IMR-90 (cell line): ENCODE measurements around the gene MYH13. TPM values are rescaled to one million over a fixed set of nuclear protein-coding genes. Genes with fewer than 3 reads are reported as not detected.

Source experiments
- ATAC-seq: fragments of 200-7000 bp; cut with Tn5 transposase; 2 replicates; pipeline ENCODE4 v1.9.1; 2020; ENCODE audit warnings: low read depth, mild to moderate bottlenecking, moderate library complexity
- BruUV-seq: library from RNA; stranded (reverse); fragments of 400-500 nt; replicated peaks from 2 replicates; lab custom pipeline; 2021; lab: Mats Ljungman, UMichigan
- CTCF ChIA-PET: fragments of 300-600 bp; formaldehyde crosslinking; extraction: SDS; loops from one replicate; lab custom pipeline; 2021; ENCODE audit warnings: antibody characterized with exemption; lab: Yijun Ruan, JAX
- POLR2A ChIA-PET: fragments of 300-600 bp; sonication (Branson Sonifier 250); formaldehyde crosslinking; loops from one replicate; lab custom pipeline; 2022; ENCODE audit warnings: antibody characterized with exemption; ENCODE audit not compliant: unreplicated experiment; lab: Charles Lee
- DNase-seq: peaks from one replicate; pipeline ENCODE4 v3.0.0; 2013
- H2AFZ ChIP-seq: replicated peaks from 2 replicates; pipeline ENCODE3; 2013; ENCODE audit warnings: low read length, mild to moderate bottlenecking; ENCODE audit not compliant: poor library complexity
- H2AK5ac ChIP-seq: 2 replicates; pipeline ENCODE4 v1.6.1; 2013; ENCODE audit warnings: low read depth, low read length, inconsistent platforms
- H2AK9ac ChIP-seq: replicated peaks from 2 replicates; pipeline ENCODE3; 2013; ENCODE audit warnings: mild to moderate bottlenecking, low read depth, low read length, moderate library complexity; ENCODE audit not compliant: poor library complexity
- H2BK120ac ChIP-seq: 2 replicates; pipeline ENCODE4 v1.6.1; 2013; ENCODE audit warnings: low read depth, low read length, inconsistent platforms
- H2BK15ac ChIP-seq: 3 replicates; pipeline ENCODE4 v1.6.1; 2013; ENCODE audit warnings: low read depth, low read length, inconsistent platforms
- H2BK20ac ChIP-seq: 2 replicates; pipeline ENCODE4 v1.6.1; 2013; ENCODE audit warnings: low read depth, mild to moderate bottlenecking, inconsistent platforms, low read length, moderate library complexity
- H2BK5ac ChIP-seq: 2 replicates; pipeline ENCODE4 v1.6.1; 2013; ENCODE audit warnings: mild to moderate bottlenecking, low read depth, low read length, inconsistent platforms; ENCODE audit not compliant: poor library complexity, severe bottlenecking
- H3K14ac ChIP-seq: replicated peaks from 2 replicates; pipeline ENCODE4 v1.6.1; 2013; ENCODE audit warnings: low read depth, low read length, inconsistent platforms
- H3K18ac ChIP-seq: 2 replicates; pipeline ENCODE4 v1.6.1; 2013; ENCODE audit warnings: low read depth, low read length, control low read depth
- H3K23ac ChIP-seq: 2 replicates; pipeline ENCODE4 v1.6.1; 2013; ENCODE audit warnings: low read depth, low read length, inconsistent platforms
- H3K27ac ChIP-seq: 2 replicates; pipeline ENCODE4 v1.5.1; 2013; ENCODE audit warnings: mild to moderate bottlenecking, control low read depth, low read length; ENCODE audit not compliant: insufficient read depth
- H3K27me3 ChIP-seq: 2 replicates; pipeline ENCODE4 v1.6.1; 2013; ENCODE audit warnings: low read length; ENCODE audit not compliant: control insufficient read depth, insufficient read depth
- H3K36me3 ChIP-seq: 2 replicates; pipeline ENCODE4 v1.6.1; 2013; ENCODE audit warnings: low read length, mixed read lengths; ENCODE audit not compliant: control insufficient read depth, insufficient read depth
- H3K4ac ChIP-seq: 2 replicates; pipeline ENCODE4 v1.6.1; 2013; ENCODE audit warnings: low read depth, low read length, inconsistent platforms
- H3K4me1 ChIP-seq: 2 replicates; pipeline ENCODE4 v1.6.1; 2013; ENCODE audit warnings: low read length, mixed read lengths; ENCODE audit not compliant: control insufficient read depth, insufficient read depth
- H3K4me2 ChIP-seq: 2 replicates; pipeline ENCODE4 v1.6.1; 2013; ENCODE audit warnings: low read depth, mild to moderate bottlenecking, control low read depth, low read length, moderate library complexity
- H3K4me3 ChIP-seq: 2 replicates; pipeline ENCODE4 v1.5.1; 2013; ENCODE audit warnings: low read depth, mild to moderate bottlenecking, control low read depth, low read length, moderate library complexity; ENCODE audit not compliant: insufficient read depth
- H3K56ac ChIP-seq: 2 replicates; pipeline ENCODE4 v1.6.1; 2013; ENCODE audit warnings: low read length, inconsistent platforms; ENCODE audit not compliant: insufficient read depth; ENCODE audit errors: extremely low read depth
- H3K79me1 ChIP-seq, 2 experiments: 2 replicates each; pipeline ENCODE4 v1.6.1; 2013; ENCODE audit warnings: low read length in 2 of 2, inconsistent platforms in 1 of 2, low read depth in 1 of 2
- H3K9ac ChIP-seq: 2 replicates; pipeline ENCODE4 v1.6.1; 2013; ENCODE audit warnings: low read depth, low read length, control low read depth
- H3K9me1 ChIP-seq: 2 replicates; pipeline ENCODE4 v1.6.1; 2013; ENCODE audit warnings: low read length, inconsistent platforms; ENCODE audit not compliant: insufficient read depth
- H3K9me3 ChIP-seq: 2 replicates; pipeline ENCODE4 v1.6.1; 2013; ENCODE audit warnings: low read length; ENCODE audit not compliant: control insufficient read depth, insufficient read depth
- H4K20me1 ChIP-seq: 2 replicates; pipeline ENCODE4 v1.6.1; 2013; ENCODE audit warnings: low read length, inconsistent platforms; ENCODE audit not compliant: insufficient read depth
- H4K5ac ChIP-seq: 2 replicates; pipeline ENCODE4 v1.6.1; 2013; ENCODE audit warnings: mild to moderate bottlenecking, low read depth, low read length, control low read depth
- H4K8ac ChIP-seq, 2 experiments: 2 replicates each; pipeline ENCODE4 v1.6.1; 2013; ENCODE audit warnings: low read depth in 2 of 2, low read length in 2 of 2, control low read depth in 1 of 2, inconsistent platforms in 1 of 2
- H4K91ac ChIP-seq: 2 replicates; pipeline ENCODE4 v1.6.1; 2013; ENCODE audit warnings: low read depth, low read length, inconsistent platforms; ENCODE audit not compliant: insufficient read depth
- BHLHE40 ChIP-seq: fragments of 150-350 bp; IDR thresholded peaks from 2 replicates; pipeline ENCODE4 v1.6.1; 2016; ENCODE audit warnings: mild to moderate bottlenecking, low read depth, low read length
- CEBPB ChIP-seq: IDR thresholded peaks from 2 replicates; pipeline ENCODE4 v1.6.1; 2012; ENCODE audit warnings: low read depth, low read length, improper control_type of control experiment
- CTCF ChIP-seq: conservative IDR thresholded peaks from 2 replicates; pipeline ENCODE4 v1.5.1; 2012; ENCODE audit warnings: mild to moderate bottlenecking, low read depth, low read length, improper control_type of control experiment
- ELK1 ChIP-seq: fragments of 150-350 bp; IDR thresholded peaks from 2 replicates; pipeline ENCODE4 v1.6.1; 2016; ENCODE audit warnings: low read depth, mild to moderate bottlenecking, low read length, moderate library complexity, borderline replicate concordance
- FOS ChIP-seq: fragments of 150-350 bp; IDR thresholded peaks from 2 replicates; pipeline ENCODE4 v1.6.1; 2016; ENCODE audit warnings: low read depth, low read length
- MAFK ChIP-seq: IDR thresholded peaks from 2 replicates; pipeline ENCODE4 v1.6.1; 2012; ENCODE audit warnings: low read depth, low read length, improper control_type of control experiment
- MAZ ChIP-seq: IDR thresholded peaks from 2 replicates; pipeline ENCODE4 v1.6.1; 2012; ENCODE audit warnings: low read depth, mild to moderate bottlenecking, low read length, improper control_type of control experiment, moderate library complexity, borderline replicate concordance
- MXI1 ChIP-seq: IDR thresholded peaks from 2 replicates; pipeline ENCODE4 v1.6.1; 2012; ENCODE audit warnings: low read depth, mild to moderate bottlenecking, low read length, moderate library complexity, borderline replicate concordance
- NFE2L2 ChIP-seq: fragments of 150-350 bp; IDR thresholded peaks from 2 replicates; pipeline ENCODE4 v1.6.1; 2016; ENCODE audit warnings: low read depth, mild to moderate bottlenecking, low read length
- POLR2A ChIP-seq: IDR thresholded peaks from 2 replicates; pipeline ENCODE4 v1.6.1; 2012; ENCODE audit warnings: mild to moderate bottlenecking, low read depth, low read length
- RAD21 ChIP-seq: IDR thresholded peaks from 2 replicates; pipeline ENCODE4 v1.6.1; 2012; ENCODE audit warnings: low read length, improper control_type of control experiment
- RCOR1 ChIP-seq: IDR thresholded peaks from 2 replicates; pipeline ENCODE4 v1.6.1; 2012; ENCODE audit warnings: mild to moderate bottlenecking, low read length, improper control_type of control experiment; ENCODE audit not compliant: insufficient replicate concordance
- SMC3 ChIP-seq: fragments of 150-350 bp; IDR thresholded peaks from 2 replicates; pipeline ENCODE4 v1.6.1; 2016; ENCODE audit warnings: low read depth, mild to moderate bottlenecking, antibody characterized with exemption, low read length, moderate library complexity
- USF2 ChIP-seq: fragments of 150-350 bp; IDR thresholded peaks from 2 replicates; pipeline ENCODE4 v1.6.1; 2017; ENCODE audit warnings: mild to moderate bottlenecking, antibody characterized with exemption, low read length, low read depth
- WGBS, 2 experiments: methylation state at CpG; one replicate each; pipeline versions ENCODE4 v1.1.5 to v1.1.7; 2013; ENCODE audit warnings: missing lambda C conversion rate in 2 of 2; ENCODE audit not compliant: insufficient read length in 1 of 2; ENCODE audit errors: extremely low coverage in 2 of 2; 5-methylcytosine and 5-hydroxymethylcytosine counted together
- dilution Hi-C: fragments of 300-500 bp; cut with HindIII; formaldehyde crosslinking; loops from one replicate; pipeline ENCODE4 v1.14.3; 2018; ENCODE audit warnings: low sequenced_read_pairs; ENCODE audit not compliant: unreplicated experiment
- in situ Hi-C: fragments of 300-500 bp; cut with MboI; formaldehyde crosslinking; loops from 3 replicates; pipeline ENCODE4 v1.14.3; 2019; ENCODE audit warnings: low sequenced_read_pairs, inconsistent platforms, mixed read lengths
- intact Hi-C: fragments of 100-400 bp; cut with micrococcal nuclease; formaldehyde crosslinking; loops from 2 replicates; pipeline ENCODE4 v1.10.0; 2022
- polyA plus RNA-seq, 3 experiments: library from polyadenylated mRNA; depleted of rRNA; stranded (reverse); fragments of >200 nt; gene quantifications; 2 replicates each; pipeline ENCODE4 v1.2.3, GENCODE V29; 2012; ENCODE audit warnings: low replicate concordance in 1 of 3
- total RNA-seq: library from RNA; depleted of rRNA; stranded (reverse); fragments of >200 nt; gene quantifications from 2 replicates; pipeline ENCODE4 v1.2.3, GENCODE V29; 2012

The MYH13 gene
- total and polyA plus RNA-seq, 2 of the 4 experiments (the other 2 are of a cell fraction), result not detected

DNA sequence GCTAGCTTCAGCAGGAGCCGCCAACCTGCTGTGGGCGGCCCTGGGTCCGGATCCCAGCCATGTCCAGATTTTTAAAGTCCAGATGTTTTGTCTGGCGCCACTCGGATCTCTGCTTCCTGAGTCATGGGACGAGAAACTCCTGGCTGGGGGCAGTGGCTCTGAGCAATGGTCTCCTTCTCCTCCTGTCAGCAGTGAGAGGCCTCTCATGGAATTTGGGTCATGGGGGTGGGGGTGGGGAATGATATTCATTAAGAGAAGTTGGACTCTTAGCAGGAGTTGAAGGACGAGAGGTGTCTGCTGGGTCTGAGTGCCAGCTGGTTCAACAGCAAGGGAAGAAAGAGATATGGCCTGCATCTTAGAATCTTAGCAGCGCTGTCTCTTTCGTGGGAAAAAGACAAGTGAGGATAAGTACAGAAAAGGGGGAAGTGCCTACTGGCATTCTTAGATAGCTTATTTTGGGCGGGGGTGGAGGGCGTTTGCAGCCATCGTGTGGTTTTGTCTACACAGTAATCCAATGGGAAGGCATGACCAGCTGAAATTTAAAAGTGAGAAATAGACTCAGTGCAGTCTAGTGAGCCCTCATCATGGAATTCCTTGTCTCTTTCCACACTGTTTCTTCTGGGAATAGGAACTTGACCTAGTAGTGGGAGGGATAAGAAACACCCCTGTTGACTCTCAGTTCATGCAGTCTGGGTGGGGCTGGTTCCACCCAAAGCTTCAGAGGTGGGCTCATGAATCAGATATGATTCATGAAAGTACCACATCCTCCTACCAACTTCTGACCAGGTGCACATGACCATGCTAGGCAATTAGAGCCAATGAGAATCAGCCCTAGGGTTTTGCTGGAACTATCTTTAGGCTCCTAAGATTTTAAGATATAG lies 80.5 kb downstream of the MYH13 start:
- 29% methylated on average over 6 of the region's 12 CpGs; no CpG with 5 or more reads in 1 of the 2 experiments for WGBS, 2 experiments
- H2AK9ac ChIP-seq, result no peak overlapping the region
- DNase-seq (peak; percentile 26), ATAC-seq (peak; percentile 40)
- H3K4me2 ChIP-seq, result no peak overlapping the region; the same call in 1 of the 2 replicates
- ChIA-PET POLR2A (interaction anchor here (0.5 kb wide), 1 partner anchor 46 kb away, joined by 4 read pairs; no protein-coding TSS in a partner anchor), CTCF (interaction anchor here (0.7 kb wide), 1 partner anchor 27 kb away, joined by 3 read pairs; no protein-coding TSS in a partner anchor)
- no peaks in the 10 kb centered on the region for H3K9me3 ChIP-seq
- H3K4me3 ChIP-seq, result no peak overlapping the region
- dilution Hi-C loops (no loop called here), in situ Hi-C loops (no loop called here), intact Hi-C loops (loop anchor here (5.0 to 10.0 kb wide), 2 partner anchors 323 to 325 kb away; no protein-coding TSS in a partner anchor)
- no peaks in the 10 kb centered on the region for H3K9me1 ChIP-seq
- H2BK120ac ChIP-seq, result no peak overlapping the region
- H2AFZ ChIP-seq, result no peak overlapping the region
- no peak overlapping the region for H3K18ac ChIP-seq
- no peaks in the 10 kb centered on the region for H3K27me3 ChIP-seq
- H3K36me3 ChIP-seq, result no peaks in the 10 kb centered on the region
- H4K8ac ChIP-seq, result no peak overlapping the region
- no peak overlapping the region for H2BK15ac ChIP-seq
- no peak overlapping the region for H4K5ac ChIP-seq
- no peak overlapping the region for H4K91ac ChIP-seq
- BruUV-seq, result no TSS peak
- H2BK5ac ChIP-seq, result no peak overlapping the region
- no peak overlapping the region for H3K27ac ChIP-seq
- H3K4ac ChIP-seq, result no peak overlapping the region
- H3K79me1 ChIP-seq, result no peaks in the 10 kb centered on the region
- H3K23ac ChIP-seq, result no peak overlapping the region
- no peak overlapping the region for H3K56ac ChIP-seq
- H3K4me1 ChIP-seq, result no peaks in the 10 kb centered on the region; the same call in 1 of the 2 replicates
- H3K14ac ChIP-seq, result no peak overlapping the region
- no peaks in the 10 kb centered on the region for H4K20me1 ChIP-seq
- H3K9ac ChIP-seq, result no peak overlapping the region
- H2BK20ac ChIP-seq, result no peak overlapping the region
- H2AK5ac ChIP-seq, result no peak overlapping the region
- TF ChIP-seq RCOR1 (no peak), MAFK (no peak), CEBPB (no peak), USF2 (no peak), NFE2L2 (no peak), SMC3 (no peak), MAZ (no peak), FOS (no peak), MXI1 (no peak), POLR2A (no peak), RAD21 (no peak), BHLHE40 (no peak), ELK1 (no peak), CTCF (no peak)
